PC-9 (cell line): ENCODE results near the gene GRB2. TPM values are rescaled to one million over a fixed set of nuclear protein-coding genes. Genes with fewer than 3 reads are reported as not detected.

Experiments
- BruUV-seq: library from RNA; stranded (reverse); fragments of 400-500 nt; replicated peaks from 2 replicates; lab custom pipeline; 2021; lab: Mats Ljungman, UMichigan
- CTCF ChIA-PET: fragments of 300-600 bp; sonication (Branson Sonifier 250); formaldehyde crosslinking; loops from one replicate; lab custom pipeline; 2022; ENCODE audit warnings: antibody characterized with exemption; lab: Charles Lee
- POLR2A ChIA-PET: fragments of 300-600 bp; sonication (Branson Sonifier 250); formaldehyde crosslinking; loops from one replicate; lab custom pipeline; 2022; ENCODE audit warnings: antibody characterized with exemption; ENCODE audit not compliant: unreplicated experiment; lab: Charles Lee
- DNase-seq, 2 experiments: peaks; one replicate each; pipeline versions ENCODE4 v3.0.0 to v3.0.0-alpha.2; 2015 to 2022; ENCODE audit warnings: mixed read lengths in 1 of 2
- H2AFZ ChIP-seq: fragments of 200-600 bp; sonication (generic); 2 replicates; pipeline ENCODE4 v1.8.1; 2017; ENCODE audit warnings: antibody characterized with exemption
- H3F3A ChIP-seq: fragments of 200-600 bp; sonication (generic); 2 replicates; pipeline ENCODE4 v1.8.1; 2017; ENCODE audit warnings: antibody characterized with exemption, mild to moderate bottlenecking, low read depth; ENCODE audit not compliant: insufficient read depth
- H3K27ac ChIP-seq: fragments of 200-600 bp; sonication (generic); 2 replicates; pipeline ENCODE4 v1.6.1; 2016; ENCODE audit warnings: mixed run types
- H3K27me3 ChIP-seq: fragments of 200-600 bp; sonication (generic); 2 replicates; pipeline ENCODE4 v1.6.1; 2016; ENCODE audit warnings: low read depth, mixed run types; ENCODE audit not compliant: insufficient read depth
- H3K36me3 ChIP-seq: fragments of 200-600 bp; sonication (generic); 2 replicates; pipeline ENCODE4 v1.6.1; 2016; ENCODE audit warnings: low read depth, mixed run types
- H3K4me1 ChIP-seq: fragments of 200-600 bp; sonication (generic); replicated peaks from 2 replicates; pipeline ENCODE4 v1.6.1; 2016; ENCODE audit warnings: mixed run types; ENCODE audit not compliant: insufficient read depth
- H3K4me2 ChIP-seq: fragments of 200-600 bp; sonication (generic); 2 replicates; pipeline ENCODE4 v1.6.1; 2017; ENCODE audit warnings: mixed run types
- H3K4me3 ChIP-seq: fragments of 200-600 bp; sonication (generic); 2 replicates; pipeline ENCODE4 v1.6.1; 2016; ENCODE audit warnings: mixed run types
- H3K79me2 ChIP-seq: fragments of 200-600 bp; sonication (generic); 2 replicates; pipeline ENCODE4 v1.6.1; 2017; ENCODE audit warnings: low read depth, mixed run types
- H3K9me2 ChIP-seq: fragments of 200-600 bp; sonication (generic); 2 replicates; pipeline ENCODE4 v1.8.1; 2017; ENCODE audit warnings: mild to moderate bottlenecking; ENCODE audit not compliant: insufficient read depth
- H3K9me3 ChIP-seq: fragments of 200-600 bp; sonication (generic); 2 replicates; pipeline ENCODE4 v1.8.1; 2016; ENCODE audit warnings: low read depth; ENCODE audit not compliant: insufficient read depth
- H4K20me1 ChIP-seq: fragments of 200-600 bp; sonication (generic); 2 replicates; pipeline ENCODE4 v1.8.1; 2017; ENCODE audit not compliant: insufficient read depth
- CTCF ChIP-seq: fragments of 200-600 bp; sonication (generic); conservative IDR thresholded peaks from 2 replicates; pipeline ENCODE4 v1.6.1; 2017; ENCODE audit warnings: mixed run types, antibody characterized with exemption, mild to moderate bottlenecking, moderate library complexity
- EZH2 ChIP-seq: fragments of 200-600 bp; sonication (generic); IDR thresholded peaks from 2 replicates; pipeline ENCODE4 v1.8.0; 2017; ENCODE audit warnings: antibody characterized with exemption, low read depth
- intact Hi-C: fragments of 100-400 bp; cut with micrococcal nuclease; formaldehyde crosslinking; loops from one replicate; pipeline ENCODE4 v1.10.0; 2022; ENCODE audit not compliant: unreplicated experiment
- total RNA-seq: library from RNA; stranded (reverse); gene quantifications from 2 replicates; pipeline ENCODE4 v1.2.3, GENCODE V29; 2021

The GRB2 gene
- total RNA-seq, 1 experiment from 2014 or later = 75.3 TPM

DNA sequence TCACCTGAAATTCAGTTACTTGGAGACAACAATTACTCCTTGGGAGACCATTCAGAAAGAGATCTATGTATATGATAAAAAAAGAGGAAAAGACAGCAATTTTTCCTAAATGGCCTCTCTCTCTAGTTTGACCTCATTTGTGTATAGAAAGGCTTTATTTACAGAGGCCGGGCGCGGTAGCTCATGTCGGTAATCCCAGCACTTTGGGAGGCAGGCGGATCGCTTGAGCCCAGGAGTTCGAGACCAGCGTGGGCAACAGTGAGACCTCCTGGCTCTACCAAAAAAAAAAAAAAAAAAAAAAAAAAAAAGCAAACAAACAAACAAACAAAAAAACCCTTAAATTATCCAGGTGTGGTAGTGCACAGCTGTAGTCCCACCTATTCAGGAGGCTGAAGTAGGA, 20.7 kb downstream of the GRB2 start:
- CTCF ChIA-PET = interaction anchor here (0.6 kb wide), 1 partner anchor 40 kb away, joined by 4 read pairs; no protein-coding TSS in a partner anchor
- H4K20me1 ChIP-seq = peaks cover 37% of the 10 kb centered on the region

DNA sequence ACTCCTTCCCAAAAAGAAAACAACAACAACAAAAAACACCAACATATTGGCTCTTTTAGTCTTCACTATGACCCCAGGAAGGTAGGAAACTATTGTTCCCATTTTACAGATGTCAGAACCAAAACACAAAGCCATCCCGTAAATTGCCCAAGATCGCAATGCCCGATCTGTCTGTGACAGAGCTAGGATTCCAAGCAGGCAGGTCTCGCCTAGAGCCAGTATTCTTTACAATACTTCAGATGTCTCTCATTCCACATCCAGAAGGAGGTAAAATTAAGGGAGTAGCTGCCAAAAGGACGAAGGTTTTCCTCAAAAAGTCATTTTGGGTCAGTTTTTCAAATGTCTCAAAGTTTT, 21.7 kb downstream of the GRB2 start:
- Histone ChIP-seq H3K27ac (no peak overlapping the region), H3K79me2 (peaks cover 87% of the 10 kb centered on the region), H4K20me1 (peaks cover 41% of the 10 kb centered on the region), H3K4me3 (no peak overlapping the region), H3K27me3 (no peaks in the 10 kb centered on the region), H3K9me2 (no peaks in the 10 kb centered on the region), H3K9me3 (no peaks in the 10 kb centered on the region), H2AFZ (no peak overlapping the region), H3K4me1 (peaks cover 9% of the 10 kb centered on the region; the same call in 1 of the 2 replicates), H3F3A (peaks cover 18% of the 10 kb centered on the region; the same call in 1 of the 2 replicates), H3K4me2 (no peak overlapping the region), H3K36me3 (no peaks in the 10 kb centered on the region)
- DNase-seq = no peak
- ChIA-PET CTCF (interaction anchor here (0.7 kb wide), 2 partner anchors 41 to 84 kb away, joined by 3 read pairs; no protein-coding TSS in a partner anchor), POLR2A (no interaction called here)
- intact Hi-C loops = no loop called here
- no TSS peak for BruUV-seq
- TF ChIP-seq EZH2 = no peak
- TF ChIP-seq CTCF = no peak

More for the DNA sequence above, 20.7 kb downstream of the GRB2 start:
- Histone ChIP-seq H2AFZ (no peak overlapping the region), H3K4me1 (peaks cover 9% of the 10 kb centered on the region; the same call in 1 of the 2 replicates), H3K4me2 (no peak overlapping the region), H3K9me2 (no peaks in the 10 kb centered on the region), H3K36me3 (no peaks in the 10 kb centered on the region), H3F3A (peaks cover 18% of the 10 kb centered on the region; the same call in 1 of the 2 replicates), H3K79me2 (peaks cover 88% of the 10 kb centered on the region), H3K27me3 (no peaks in the 10 kb centered on the region), H3K27ac (no peak overlapping the region), H3K9me3 (no peaks in the 10 kb centered on the region), H3K4me3 (no peak overlapping the region)
- POLR2A ChIA-PET = interaction anchor here (0.6 kb wide), 1 partner anchor 26 kb away, joined by 8 read pairs; no protein-coding TSS in a partner anchor
- DNase-seq = no peak
- BruUV-seq = no TSS peak
- TF ChIP-seq EZH2 = no peak
- no peak for TF ChIP-seq CTCF
- intact Hi-C loops = no loop called here

DNA sequence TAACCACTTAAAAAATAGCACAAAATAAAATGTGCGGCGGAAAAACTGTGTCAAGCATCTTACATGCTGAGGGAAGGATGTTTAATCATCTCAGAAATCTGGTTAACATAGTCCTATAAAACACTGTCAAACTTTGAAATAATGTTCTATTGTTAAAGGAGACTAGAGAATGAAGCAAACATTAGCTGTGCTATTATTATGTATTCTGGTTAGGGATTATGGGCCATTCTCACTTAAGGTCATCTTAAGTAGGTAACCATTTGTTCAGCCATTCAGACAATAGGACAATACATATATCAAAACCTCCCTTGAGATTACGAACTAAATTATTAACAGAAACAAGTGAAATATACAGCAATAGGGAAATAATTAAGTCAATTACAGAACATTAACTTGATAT, 24.7 kb downstream of the GRB2 start:
- intact Hi-C loops = no loop called here
- Histone ChIP-seq H3K27ac (no peak overlapping the region), H3K9me2 (no peaks in the 10 kb centered on the region), H3K9me3 (no peaks in the 10 kb centered on the region), H4K20me1 (peaks cover 44% of the 10 kb centered on the region), H3F3A (peaks cover 18% of the 10 kb centered on the region; the same call in 1 of the 2 replicates), H3K4me2 (no peak overlapping the region), H3K4me3 (no peak overlapping the region), H3K27me3 (no peaks in the 10 kb centered on the region), H2AFZ (no peak overlapping the region), H3K79me2 (peaks cover 77% of the 10 kb centered on the region), H3K4me1 (peaks cover 9% of the 10 kb centered on the region; the same call in 1 of the 2 replicates), H3K36me3 (0 out of 2 replicates have a peak, but pooled peaks cover 6% of the 10 kb centered on the region)
- CTCF ChIA-PET = no interaction called here
- no peak for DNase-seq
- no TSS peak for BruUV-seq
- POLR2A ChIA-PET = no interaction called here
- TF ChIP-seq EZH2 (no peak), CTCF (no peak)
